Ishikawa (cell line): ENCODE measurements around the gene GREB1L.

Experiments used
- CEBPB ChIP-seq: IDR thresholded peaks from 2 replicates; pipeline ENCODE4 v1.6.1; 2012
- CREB1 ChIP-seq: IDR thresholded peaks from 2 replicates; pipeline ENCODE4 v1.6.1; 2012; ENCODE audit warnings: low read depth
- EGR1 ChIP-seq: IDR thresholded peaks from 2 replicates; pipeline ENCODE4 v1.6.1; 2012
- EP300 ChIP-seq: IDR thresholded peaks from 2 replicates; pipeline ENCODE4 v1.6.1; 2012; ENCODE audit warnings: borderline replicate concordance
- FOXM1 ChIP-seq: IDR thresholded peaks from 2 replicates; pipeline ENCODE4 v1.6.1; 2012; ENCODE audit warnings: low read depth, borderline replicate concordance
- NFIC ChIP-seq: IDR thresholded peaks from 2 replicates; pipeline ENCODE4 v1.6.1; 2012
- RAD21 ChIP-seq: IDR thresholded peaks from 2 replicates; pipeline ENCODE4 v1.6.1; 2012; ENCODE audit warnings: low read depth
- REST ChIP-seq: IDR thresholded peaks from 2 replicates; pipeline ENCODE4 v1.6.1; 2012; ENCODE audit warnings: low read depth, mild to moderate bottlenecking
- TAF1 ChIP-seq: IDR thresholded peaks from 2 replicates; pipeline ENCODE4 v1.6.1; 2012; ENCODE audit warnings: low read depth, mild to moderate bottlenecking
- TCF12 ChIP-seq: IDR thresholded peaks from 2 replicates; pipeline ENCODE4 v1.6.1; 2012; ENCODE audit warnings: low read depth
- TEAD4 ChIP-seq: IDR thresholded peaks from 2 replicates; pipeline ENCODE4 v1.6.1; 2012
- USF1 ChIP-seq: IDR thresholded peaks from 2 replicates; pipeline ENCODE4 v1.6.1; 2012
- YY1 ChIP-seq: IDR thresholded peaks from 2 replicates; pipeline ENCODE4 v1.6.1; 2012; ENCODE audit warnings: low read depth
- ZBTB7A ChIP-seq: IDR thresholded peaks from 2 replicates; pipeline ENCODE4 v1.6.1; 2012; ENCODE audit warnings: low read depth
- TF ChIP-seq, protein P1 (sequence below): IDR thresholded peaks from 2 replicates; pipeline ENCODE4 v1.6.1; 2012

Gene GREB1L

DNA sequence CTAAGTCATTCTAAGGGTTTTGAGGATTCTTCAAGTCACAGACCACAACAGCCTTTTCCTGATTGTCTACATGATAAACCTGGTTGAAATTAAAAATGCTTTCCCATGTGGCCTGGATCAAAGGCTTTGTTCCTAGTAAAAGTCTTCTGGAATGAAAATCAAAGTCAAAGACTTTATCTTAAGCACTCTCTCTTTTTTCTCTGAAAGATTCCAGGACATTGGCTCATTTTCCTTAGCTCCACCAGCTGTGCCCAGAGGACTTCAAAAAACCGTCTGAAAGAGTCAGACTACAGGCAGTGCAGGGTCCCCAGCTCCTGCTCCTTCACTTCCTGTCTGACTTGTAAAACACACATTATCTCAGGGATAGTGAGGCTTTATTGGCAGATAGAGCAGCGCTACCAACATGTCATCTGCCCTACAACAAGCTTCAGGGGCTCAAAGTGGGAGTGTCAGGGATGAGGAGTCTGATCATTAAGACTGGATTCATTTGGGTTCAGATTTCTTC, 210.3 kb downstream of the GREB1L start:
- no peak for TF ChIP-seq RAD21
- TF ChIP-seq EGR1, result no peak
- no peak for TF ChIP-seq YY1
- TF ChIP-seq TCF12, result no peak
- no peak for TF ChIP-seq EP300
- TF ChIP-seq REST, result no peak

DNA sequence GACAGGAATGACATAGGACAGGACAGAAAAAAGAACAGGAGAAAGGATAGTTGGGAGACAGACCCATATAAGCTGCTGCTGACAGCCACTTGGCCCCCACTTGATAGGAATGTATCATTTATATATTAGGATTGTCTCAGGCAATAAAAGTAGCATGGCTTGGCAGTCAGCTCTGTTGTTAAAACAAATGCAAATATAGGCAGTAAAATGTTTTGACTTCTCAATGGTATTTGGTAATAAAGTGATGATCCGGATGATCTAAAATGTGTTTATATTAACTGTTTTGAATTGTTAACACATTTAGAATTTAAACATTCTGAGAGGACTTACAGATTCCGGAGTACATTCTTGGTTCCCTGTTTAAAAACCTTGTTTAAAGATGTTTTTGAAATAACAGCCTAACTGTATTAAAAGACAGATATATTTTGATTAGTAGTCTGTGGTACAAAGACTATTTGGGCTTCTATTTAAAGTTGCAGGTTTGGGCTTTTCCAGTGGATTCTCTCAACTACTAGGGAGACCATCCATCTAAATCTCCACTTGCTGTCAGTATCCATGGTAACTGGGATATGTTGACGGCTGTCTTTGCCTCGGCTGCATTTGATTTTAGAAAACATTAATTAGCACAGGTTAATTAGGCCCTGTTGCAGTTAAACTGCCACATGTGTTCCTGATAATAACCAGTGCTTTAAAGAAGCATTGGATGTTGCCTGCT, 210.9 kb downstream of the GREB1L start:
- TF ChIP-seq TEAD4 (no peak), YY1 (no peak), FOXM1 (no peak), RAD21 (no peak), USF1 (no peak), CREB1 (no peak), ZBTB7A (no peak)

GRCh38 chr18:21453511-21453901, 211.5 kb downstream of the GREB1L start:
- TF ChIP-seq RAD21, result no peak
- TF ChIP-seq REST, result no peak
- TF ChIP-seq FOXM1, result no peak
- TF ChIP-seq YY1, result no peak
- TF ChIP-seq EGR1, result no peak
- no peak for TF ChIP-seq TCF12
- no peak for TF ChIP-seq CEBPB
- TF ChIP-seq NFIC, result no peak
- no peak for TF ChIP-seq ZBTB7A

GRCh38 chr18:21454725-21455124, 212.7 kb downstream of the GREB1L start:
- no peak for TF ChIP-seq EGR1
- TF ChIP-seq, protein P1, sequence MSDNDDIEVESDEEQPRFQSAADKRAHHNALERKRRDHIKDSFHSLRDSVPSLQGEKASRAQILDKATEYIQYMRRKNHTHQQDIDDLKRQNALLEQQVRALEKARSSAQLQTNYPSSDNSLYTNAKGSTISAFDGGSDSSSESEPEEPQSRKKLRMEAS, result no peak
- TF ChIP-seq ZBTB7A, result no peak
- no peak for TF ChIP-seq TAF1
- no peak for TF ChIP-seq CEBPB
- TF ChIP-seq TCF12, result no peak
- no peak for TF ChIP-seq NFIC
- TF ChIP-seq REST, result no peak
- TF ChIP-seq USF1, result no peak
- no peak for TF ChIP-seq CREB1
- TF ChIP-seq TEAD4, result no peak
- no peak for TF ChIP-seq FOXM1

- TF ChIP-seq TEAD4 (no peak), EP300 (no peak)
Measured at GRCh38 chr18:21456428-21457178, 214.6 kb downstream of the GREB1L start.
